Measurements from ENCODE around the gene WDR6. TPM values are rescaled to one million over a fixed set of nuclear protein-coding genes. Genes with fewer than 3 reads are reported as not detected.

The WDR6 gene
- total RNA-seq, 1 experiment from 2014 or later, result 213 TPM

DNA sequence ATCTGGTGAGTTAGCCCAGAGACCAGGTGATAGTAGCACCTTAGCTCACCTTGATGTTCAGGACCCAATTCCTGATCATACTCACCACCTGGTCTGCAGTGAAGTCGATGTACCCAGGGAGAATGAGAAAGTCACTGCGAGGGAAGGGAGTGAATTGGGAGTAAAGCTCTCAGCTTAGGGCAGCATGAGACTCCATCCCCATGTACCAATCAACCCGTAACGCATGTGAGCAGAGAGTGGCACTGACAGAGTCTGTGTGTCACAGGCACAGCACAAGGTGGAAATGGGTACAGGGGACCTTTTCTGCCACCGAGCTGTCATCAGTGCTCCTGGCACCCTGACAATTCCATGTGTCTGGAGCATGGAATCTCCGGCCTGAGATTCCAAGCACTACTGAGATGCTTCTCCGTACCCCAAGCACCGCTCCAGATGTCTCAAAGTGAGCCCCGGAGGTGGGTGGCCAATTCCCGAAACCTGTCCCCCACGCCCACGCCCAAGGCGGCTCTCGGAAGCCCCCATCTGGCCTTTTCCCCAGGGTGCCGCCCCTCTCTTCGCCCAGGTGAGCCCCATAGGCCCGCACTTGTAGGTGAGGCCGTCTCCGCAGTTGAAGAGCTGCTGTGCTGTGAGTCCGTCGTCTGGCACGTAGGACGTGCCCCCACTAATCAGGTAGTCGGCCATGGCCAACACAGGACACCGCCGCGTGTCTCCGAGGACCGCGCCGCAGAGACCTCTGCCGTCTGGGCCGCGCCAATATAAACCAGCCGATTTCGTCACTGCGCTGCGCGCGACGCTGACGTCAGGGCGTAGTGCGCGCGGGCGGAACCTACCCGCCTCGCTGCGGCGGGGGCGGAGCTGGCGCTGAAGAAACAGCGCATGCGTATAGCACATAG, 21.7 kb downstream of the WDR6 start, which contains the start of gene IMPDH2 (continued):
- TF ChIP-seq, protein P1, sequence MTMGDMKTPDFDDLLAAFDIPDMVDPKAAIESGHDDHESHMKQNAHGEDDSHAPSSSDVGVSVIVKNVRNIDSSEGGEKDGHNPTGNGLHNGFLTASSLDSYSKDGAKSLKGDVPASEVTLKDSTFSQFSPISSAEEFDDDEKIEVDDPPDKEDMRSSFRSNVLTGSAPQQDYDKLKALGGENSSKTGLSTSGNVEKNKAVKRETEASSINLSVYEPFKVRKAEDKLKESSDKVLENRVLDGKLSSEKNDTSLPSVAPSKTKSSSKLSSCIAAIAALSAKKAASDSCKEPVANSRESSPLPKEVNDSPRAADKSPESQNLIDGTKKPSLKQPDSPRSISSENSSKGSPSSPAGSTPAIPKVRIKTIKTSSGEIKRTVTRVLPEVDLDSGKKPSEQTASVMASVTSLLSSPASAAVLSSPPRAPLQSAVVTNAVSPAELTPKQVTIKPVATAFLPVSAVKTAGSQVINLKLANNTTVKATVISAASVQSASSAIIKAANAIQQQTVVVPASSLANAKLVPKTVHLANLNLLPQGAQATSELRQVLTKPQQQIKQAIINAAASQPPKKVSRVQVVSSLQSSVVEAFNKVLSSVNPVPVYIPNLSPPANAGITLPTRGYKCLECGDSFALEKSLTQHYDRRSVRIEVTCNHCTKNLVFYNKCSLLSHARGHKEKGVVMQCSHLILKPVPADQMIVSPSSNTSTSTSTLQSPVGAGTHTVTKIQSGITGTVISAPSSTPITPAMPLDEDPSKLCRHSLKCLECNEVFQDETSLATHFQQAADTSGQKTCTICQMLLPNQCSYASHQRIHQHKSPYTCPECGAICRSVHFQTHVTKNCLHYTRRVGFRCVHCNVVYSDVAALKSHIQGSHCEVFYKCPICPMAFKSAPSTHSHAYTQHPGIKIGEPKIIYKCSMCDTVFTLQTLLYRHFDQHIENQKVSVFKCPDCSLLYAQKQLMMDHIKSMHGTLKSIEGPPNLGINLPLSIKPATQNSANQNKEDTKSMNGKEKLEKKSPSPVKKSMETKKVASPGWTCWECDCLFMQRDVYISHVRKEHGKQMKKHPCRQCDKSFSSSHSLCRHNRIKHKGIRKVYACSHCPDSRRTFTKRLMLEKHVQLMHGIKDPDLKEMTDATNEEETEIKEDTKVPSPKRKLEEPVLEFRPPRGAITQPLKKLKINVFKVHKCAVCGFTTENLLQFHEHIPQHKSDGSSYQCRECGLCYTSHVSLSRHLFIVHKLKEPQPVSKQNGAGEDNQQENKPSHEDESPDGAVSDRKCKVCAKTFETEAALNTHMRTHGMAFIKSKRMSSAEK (CRISPR knock-in tag; IDR thresholded peaks at IDR 0.05; ENCODE audit: borderline replicate concordance), result peak; percentile 89
- TF ChIP-seq, protein P2, sequence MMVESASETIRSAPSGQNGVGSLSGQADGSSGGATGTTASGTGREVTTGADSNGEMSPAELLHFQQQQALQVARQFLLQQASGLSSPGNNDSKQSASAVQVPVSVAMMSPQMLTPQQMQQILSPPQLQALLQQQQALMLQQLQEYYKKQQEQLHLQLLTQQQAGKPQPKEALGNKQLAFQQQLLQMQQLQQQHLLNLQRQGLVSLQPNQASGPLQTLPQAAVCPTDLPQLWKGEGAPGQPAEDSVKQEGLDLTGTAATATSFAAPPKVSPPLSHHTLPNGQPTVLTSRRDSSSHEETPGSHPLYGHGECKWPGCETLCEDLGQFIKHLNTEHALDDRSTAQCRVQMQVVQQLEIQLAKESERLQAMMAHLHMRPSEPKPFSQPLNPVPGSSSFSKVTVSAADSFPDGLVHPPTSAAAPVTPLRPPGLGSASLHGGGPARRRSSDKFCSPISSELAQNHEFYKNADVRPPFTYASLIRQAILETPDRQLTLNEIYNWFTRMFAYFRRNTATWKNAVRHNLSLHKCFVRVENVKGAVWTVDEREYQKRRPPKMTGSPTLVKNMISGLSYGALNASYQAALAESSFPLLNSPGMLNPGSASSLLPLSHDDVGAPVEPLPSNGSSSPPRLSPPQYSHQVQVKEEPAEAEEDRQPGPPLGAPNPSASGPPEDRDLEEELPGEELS (CRISPR knock-in tag; IDR thresholded peaks at IDR 0.05), result peak; percentile 90; the same call in 1 of the 2 replicates
- TF ChIP-seq, protein P3, sequence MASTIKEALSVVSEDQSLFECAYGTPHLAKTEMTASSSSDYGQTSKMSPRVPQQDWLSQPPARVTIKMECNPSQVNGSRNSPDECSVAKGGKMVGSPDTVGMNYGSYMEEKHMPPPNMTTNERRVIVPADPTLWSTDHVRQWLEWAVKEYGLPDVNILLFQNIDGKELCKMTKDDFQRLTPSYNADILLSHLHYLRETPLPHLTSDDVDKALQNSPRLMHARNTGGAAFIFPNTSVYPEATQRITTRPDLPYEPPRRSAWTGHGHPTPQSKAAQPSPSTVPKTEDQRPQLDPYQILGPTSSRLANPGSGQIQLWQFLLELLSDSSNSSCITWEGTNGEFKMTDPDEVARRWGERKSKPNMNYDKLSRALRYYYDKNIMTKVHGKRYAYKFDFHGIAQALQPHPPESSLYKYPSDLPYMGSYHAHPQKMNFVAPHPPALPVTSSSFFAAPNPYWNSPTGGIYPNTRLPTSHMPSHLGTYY (CRISPR knock-in tag; IDR thresholded peaks at IDR 0.05), result peak; percentile 92
- TF ChIP-seq, protein P4, sequence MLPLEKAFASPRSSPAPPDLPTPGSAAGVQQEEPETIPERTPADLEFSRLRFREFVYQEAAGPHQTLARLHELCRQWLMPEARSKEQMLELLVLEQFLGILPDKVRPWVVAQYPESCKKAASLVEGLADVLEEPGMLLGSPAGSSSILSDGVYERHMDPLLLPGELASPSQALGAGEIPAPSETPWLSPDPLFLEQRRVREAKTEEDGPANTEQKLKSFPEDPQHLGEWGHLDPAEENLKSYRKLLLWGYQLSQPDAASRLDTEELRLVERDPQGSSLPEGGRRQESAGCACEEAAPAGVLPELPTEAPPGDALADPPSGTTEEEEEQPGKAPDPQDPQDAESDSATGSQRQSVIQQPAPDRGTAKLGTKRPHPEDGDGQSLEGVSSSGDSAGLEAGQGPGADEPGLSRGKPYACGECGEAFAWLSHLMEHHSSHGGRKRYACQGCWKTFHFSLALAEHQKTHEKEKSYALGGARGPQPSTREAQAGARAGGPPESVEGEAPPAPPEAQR (CRISPR knock-in tag; IDR thresholded peaks at IDR 0.05), result no peak
- TF ChIP-seq, protein P5, sequence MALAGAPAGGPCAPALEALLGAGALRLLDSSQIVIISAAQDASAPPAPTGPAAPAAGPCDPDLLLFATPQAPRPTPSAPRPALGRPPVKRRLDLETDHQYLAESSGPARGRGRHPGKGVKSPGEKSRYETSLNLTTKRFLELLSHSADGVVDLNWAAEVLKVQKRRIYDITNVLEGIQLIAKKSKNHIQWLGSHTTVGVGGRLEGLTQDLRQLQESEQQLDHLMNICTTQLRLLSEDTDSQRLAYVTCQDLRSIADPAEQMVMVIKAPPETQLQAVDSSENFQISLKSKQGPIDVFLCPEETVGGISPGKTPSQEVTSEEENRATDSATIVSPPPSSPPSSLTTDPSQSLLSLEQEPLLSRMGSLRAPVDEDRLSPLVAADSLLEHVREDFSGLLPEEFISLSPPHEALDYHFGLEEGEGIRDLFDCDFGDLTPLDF (CRISPR knock-in tag; IDR thresholded peaks at IDR 0.05), result no peak
- TF ChIP-seq CREB1 (CRISPR knock-in tag; IDR thresholded peaks at IDR 0.05) (peak; percentile 96), GRHL2 (CRISPR knock-in tag; IDR thresholded peaks at IDR 0.05; ENCODE audit: insufficient replicate concordance, severe bottlenecking) (no peak), NR3C1 (CRISPR knock-in tag; conservative IDR thresholded peaks at IDR 0.05; ENCODE audit: low read depth) (peak; percentile 91; the same call in 1 of the 2 replicates), NFYB (CRISPR knock-in tag; conservative IDR thresholded peaks at IDR 0.05; ENCODE audit: low read depth) (no peak), MXD4 (CRISPR knock-in tag; IDR thresholded peaks at IDR 0.05; ENCODE audit: borderline replicate concordance) (no peak), TP53 (CRISPR knock-in tag; IDR thresholded peaks at IDR 0.05) (0 out of 2 replicates have a peak, but pooled peaks have one; percentile 78)
- TF ChIP-seq, protein P6, sequence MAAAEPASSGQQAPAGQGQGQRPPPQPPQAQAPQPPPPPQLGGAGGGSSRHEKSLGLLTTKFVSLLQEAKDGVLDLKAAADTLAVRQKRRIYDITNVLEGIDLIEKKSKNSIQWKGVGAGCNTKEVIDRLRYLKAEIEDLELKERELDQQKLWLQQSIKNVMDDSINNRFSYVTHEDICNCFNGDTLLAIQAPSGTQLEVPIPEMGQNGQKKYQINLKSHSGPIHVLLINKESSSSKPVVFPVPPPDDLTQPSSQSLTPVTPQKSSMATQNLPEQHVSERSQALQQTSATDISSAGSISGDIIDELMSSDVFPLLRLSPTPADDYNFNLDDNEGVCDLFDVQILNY (CRISPR knock-in tag; IDR thresholded peaks at IDR 0.05), result peak; percentile 96
- TF ChIP-seq, protein P7, sequence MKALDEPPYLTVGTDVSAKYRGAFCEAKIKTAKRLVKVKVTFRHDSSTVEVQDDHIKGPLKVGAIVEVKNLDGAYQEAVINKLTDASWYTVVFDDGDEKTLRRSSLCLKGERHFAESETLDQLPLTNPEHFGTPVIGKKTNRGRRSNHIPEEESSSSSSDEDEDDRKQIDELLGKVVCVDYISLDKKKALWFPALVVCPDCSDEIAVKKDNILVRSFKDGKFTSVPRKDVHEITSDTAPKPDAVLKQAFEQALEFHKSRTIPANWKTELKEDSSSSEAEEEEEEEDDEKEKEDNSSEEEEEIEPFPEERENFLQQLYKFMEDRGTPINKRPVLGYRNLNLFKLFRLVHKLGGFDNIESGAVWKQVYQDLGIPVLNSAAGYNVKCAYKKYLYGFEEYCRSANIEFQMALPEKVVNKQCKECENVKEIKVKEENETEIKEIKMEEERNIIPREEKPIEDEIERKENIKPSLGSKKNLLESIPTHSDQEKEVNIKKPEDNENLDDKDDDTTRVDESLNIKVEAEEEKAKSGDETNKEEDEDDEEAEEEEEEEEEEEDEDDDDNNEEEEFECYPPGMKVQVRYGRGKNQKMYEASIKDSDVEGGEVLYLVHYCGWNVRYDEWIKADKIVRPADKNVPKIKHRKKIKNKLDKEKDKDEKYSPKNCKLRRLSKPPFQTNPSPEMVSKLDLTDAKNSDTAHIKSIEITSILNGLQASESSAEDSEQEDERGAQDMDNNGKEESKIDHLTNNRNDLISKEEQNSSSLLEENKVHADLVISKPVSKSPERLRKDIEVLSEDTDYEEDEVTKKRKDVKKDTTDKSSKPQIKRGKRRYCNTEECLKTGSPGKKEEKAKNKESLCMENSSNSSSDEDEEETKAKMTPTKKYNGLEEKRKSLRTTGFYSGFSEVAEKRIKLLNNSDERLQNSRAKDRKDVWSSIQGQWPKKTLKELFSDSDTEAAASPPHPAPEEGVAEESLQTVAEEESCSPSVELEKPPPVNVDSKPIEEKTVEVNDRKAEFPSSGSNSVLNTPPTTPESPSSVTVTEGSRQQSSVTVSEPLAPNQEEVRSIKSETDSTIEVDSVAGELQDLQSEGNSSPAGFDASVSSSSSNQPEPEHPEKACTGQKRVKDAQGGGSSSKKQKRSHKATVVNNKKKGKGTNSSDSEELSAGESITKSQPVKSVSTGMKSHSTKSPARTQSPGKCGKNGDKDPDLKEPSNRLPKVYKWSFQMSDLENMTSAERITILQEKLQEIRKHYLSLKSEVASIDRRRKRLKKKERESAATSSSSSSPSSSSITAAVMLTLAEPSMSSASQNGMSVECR (CRISPR knock-in tag; IDR thresholded peaks at IDR 0.05; ENCODE audit: borderline replicate concordance), result peak; percentile 45; the same call in 1 of the 2 replicates
